Epithelial cell of esophagus (primary cell): ENCODE data around the gene TNN.

Experiments used
- DNase-seq: peaks from one replicate; pipeline ENCODE4 v3.0.0; 2010; ENCODE audit warnings: low read depth
- H3K4me3 ChIP-seq: 2 replicates; pipeline ENCODE4 v1.5.1; 2011; ENCODE audit warnings: mild to moderate bottlenecking, low read length, control low read depth
- CTCF ChIP-seq: IDR thresholded peaks from 2 replicates; pipeline ENCODE4 v1.5.1; 2011; ENCODE audit warnings: low read depth, mild to moderate bottlenecking, low read length, control low read depth, inconsistent platforms; ENCODE audit not compliant: insufficient read depth; ENCODE audit errors: missing control alignments

The TNN gene

GRCh38 chr1:175045097-175045496, 22.5 kb upstream of the TNN start:
- no peak for TF ChIP-seq CTCF
- H3K4me3 ChIP-seq = no peak overlapping the region
- DNase-seq = no peak

GRCh38 chr1:175045519-175045918, 22.1 kb upstream of the TNN start:
- no peak for DNase-seq
- TF ChIP-seq CTCF = no peak
- H3K4me3 ChIP-seq = no peak overlapping the region

GRCh38 chr1:175050992-175051391, 16.6 kb upstream of the TNN start:
- no peak for TF ChIP-seq CTCF
- no peak for DNase-seq
- H3K4me3 ChIP-seq = no peak overlapping the region

GRCh38 chr1:175054736-175055135, 12.9 kb upstream of the TNN start:
- no peak for DNase-seq
- TF ChIP-seq CTCF = no peak

GRCh38 chr1:175062339-175062738, 5.3 kb upstream of the TNN start:
- no peak for TF ChIP-seq CTCF
- peak; percentile 52 for DNase-seq
- H3K4me3 ChIP-seq = no peak overlapping the region

More at GRCh38 chr1:175054736-175055135, 12.9 kb upstream of the TNN start:
- no peak overlapping the region for H3K4me3 ChIP-seq

GRCh38 chr1:175062858-175063257, 4.8 kb upstream of the TNN start:
- H3K4me3 ChIP-seq = no peak overlapping the region
- no peak for TF ChIP-seq CTCF
- DNase-seq = peak; percentile 10

GRCh38 chr1:175070818-175071217, 3.2 kb downstream of the TNN start:
- no peak overlapping the region for H3K4me3 ChIP-seq
- no peak for TF ChIP-seq CTCF
- DNase-seq = no peak
